Mucosa of descending colon (tissue), 3 donors: ENCODE measurements around the gene CTNNA3. TPM values are rescaled to one million over a fixed set of nuclear protein-coding genes. Genes with fewer than 3 reads are reported as not detected.

Source experiments
- ATAC-seq: fragments of 200-7000 bp; cut with Tn5 transposase; one replicate; pipeline ENCODE4 v1.9.1; 2020; ENCODE audit warnings: mild to moderate bottlenecking, moderate library complexity
- DNase-seq, 3 donors: peaks; one replicate each; pipeline ENCODE4 v3.0.0-alpha.2; 2020
- H3K36me3 ChIP-seq: fragments of 200-600 bp; one replicate; pipeline ENCODE4 v1.8.0; 2021; ENCODE audit warnings: low read depth, mild to moderate bottlenecking
- H3K4me1 ChIP-seq: fragments of 200-600 bp; one replicate; pipeline ENCODE4 v1.8.0; 2021; ENCODE audit warnings: low read depth, mild to moderate bottlenecking
- H3K4me3 ChIP-seq: fragments of 200-600 bp; one replicate; pipeline ENCODE4 v1.8.0; 2021; ENCODE audit warnings: mild to moderate bottlenecking
- H3K9me3 ChIP-seq: fragments of 200-600 bp; one replicate; pipeline ENCODE4 v1.8.0; 2021; ENCODE audit warnings: mild to moderate bottlenecking
- intact Hi-C, 2 donors: fragments of 100-400 bp; cut with DNase I in 1 of 2; cut with micrococcal nuclease in 1 of 2; formaldehyde crosslinking; loops; one replicate each; pipeline versions ENCODE4 v1.11.0 to v1.11.1; 2022; cut with DNase I, micrococcal nuclease
- total RNA-seq, 3 donors: library from RNA; stranded (reverse); fragmentation: NEBNext Ultra II Directional in 2 of 3; extraction: Animal tissue kit (Norgen Biotek cat#: 25700) in 2 of 3; gene quantifications; one replicate each; pipeline versions ENCODE4 v1.2.1 to v1.2.4, GENCODE V29; 2021 to 2023
- TF ChIP-seq, protein P1 (sequence below): fragments of 200-600 bp; IDR thresholded peaks from one replicate; pipeline ENCODE4 v1.8.0; 2022; ENCODE audit warnings: antibody characterized with exemption, mild to moderate bottlenecking
- donor health status: DM: no; HTN: no; CAD: no; lungs with moderate emphysema.
- donor health status: DM: no; HTN: no; CAD: no.
- donor health status: DM: no; HTN: yes; CAD: no.

CTNNA3 gene
- total RNA-seq, 3 donors from 2014 or later: 0.52 to 7.5 (median 0.70) TPM

DNA sequence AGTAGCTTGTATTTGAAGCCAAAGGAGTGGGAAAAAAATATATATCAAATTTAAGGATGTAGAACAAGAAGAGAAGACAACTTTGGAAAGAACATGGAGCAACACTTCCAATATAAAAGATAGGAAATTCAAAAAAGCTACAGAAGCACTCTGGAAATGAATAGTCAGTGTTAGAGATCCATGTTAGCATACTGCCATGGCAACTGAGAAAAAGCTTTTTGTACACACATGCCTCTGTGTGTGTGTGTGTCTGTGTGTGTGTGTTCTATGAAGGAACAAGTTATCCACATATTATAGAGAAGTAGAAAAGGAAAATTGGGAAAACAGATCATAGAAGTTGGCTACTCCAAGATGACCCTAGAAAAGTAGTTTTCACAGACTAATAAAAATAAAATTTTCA is 673.9 kb downstream of the CTNNA3 start:
- ATAC-seq: no peak
- H3K36me3 ChIP-seq: no peaks in the 10 kb centered on the region
- DNase-seq: no peak
- TF ChIP-seq, protein P1, sequence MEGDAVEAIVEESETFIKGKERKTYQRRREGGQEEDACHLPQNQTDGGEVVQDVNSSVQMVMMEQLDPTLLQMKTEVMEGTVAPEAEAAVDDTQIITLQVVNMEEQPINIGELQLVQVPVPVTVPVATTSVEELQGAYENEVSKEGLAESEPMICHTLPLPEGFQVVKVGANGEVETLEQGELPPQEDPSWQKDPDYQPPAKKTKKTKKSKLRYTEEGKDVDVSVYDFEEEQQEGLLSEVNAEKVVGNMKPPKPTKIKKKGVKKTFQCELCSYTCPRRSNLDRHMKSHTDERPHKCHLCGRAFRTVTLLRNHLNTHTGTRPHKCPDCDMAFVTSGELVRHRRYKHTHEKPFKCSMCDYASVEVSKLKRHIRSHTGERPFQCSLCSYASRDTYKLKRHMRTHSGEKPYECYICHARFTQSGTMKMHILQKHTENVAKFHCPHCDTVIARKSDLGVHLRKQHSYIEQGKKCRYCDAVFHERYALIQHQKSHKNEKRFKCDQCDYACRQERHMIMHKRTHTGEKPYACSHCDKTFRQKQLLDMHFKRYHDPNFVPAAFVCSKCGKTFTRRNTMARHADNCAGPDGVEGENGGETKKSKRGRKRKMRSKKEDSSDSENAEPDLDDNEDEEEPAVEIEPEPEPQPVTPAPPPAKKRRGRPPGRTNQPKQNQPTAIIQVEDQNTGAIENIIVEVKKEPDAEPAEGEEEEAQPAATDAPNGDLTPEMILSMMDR: no peak
- no peak overlapping the region for H3K4me3 ChIP-seq
- H3K9me3 ChIP-seq: no peaks in the 10 kb centered on the region
- intact Hi-C loops: no loop called here
- no peaks in the 10 kb centered on the region for H3K4me1 ChIP-seq

DNA sequence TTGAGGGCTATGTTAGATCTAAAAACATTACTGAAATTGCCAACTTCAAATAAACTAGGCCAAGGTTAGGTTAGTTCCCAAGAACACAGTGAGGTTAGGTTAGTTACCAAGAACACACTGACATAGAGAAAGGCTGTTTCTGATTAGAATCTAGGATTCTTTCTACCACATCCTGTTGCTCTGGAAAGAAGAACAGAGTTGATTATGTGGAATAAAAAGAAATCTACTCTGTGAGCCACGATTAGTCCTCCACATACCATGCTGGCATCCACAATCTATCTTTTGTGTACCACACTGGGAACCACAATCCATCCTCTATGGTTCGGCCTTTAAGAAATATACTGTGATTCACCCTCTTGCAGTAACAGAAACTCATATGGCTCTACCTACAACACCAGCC is 678.8 kb downstream of the CTNNA3 start:
- Histone ChIP-seq H3K9me3 (no peaks in the 10 kb centered on the region), H3K4me3 (no peak overlapping the region), H3K36me3 (no peaks in the 10 kb centered on the region), H3K4me1 (no peaks in the 10 kb centered on the region)
- intact Hi-C loops: no loop called here
- DNase-seq (no peak), ATAC-seq (no peak)
- TF ChIP-seq, protein P1: no peak

DNA sequence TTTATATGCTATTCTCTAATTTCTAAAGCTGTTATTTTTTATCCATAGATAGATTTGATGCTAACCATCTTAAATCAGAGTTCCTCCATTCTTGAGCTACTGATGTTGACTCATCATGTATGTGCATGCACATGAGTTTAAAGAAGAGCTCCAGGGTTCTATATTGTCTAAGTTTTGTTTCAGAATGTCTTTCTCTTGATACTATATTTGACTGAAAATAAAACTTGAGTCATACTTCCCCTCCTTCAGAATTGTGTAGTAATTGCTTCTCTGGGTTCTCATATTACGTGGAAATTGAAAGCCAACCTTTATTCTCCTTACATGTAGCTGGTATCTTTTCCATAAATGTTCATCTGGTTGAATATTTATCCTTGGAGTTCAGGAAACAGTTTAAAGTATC is 680.8 kb downstream of the CTNNA3 start:
- Histone ChIP-seq H3K36me3 (no peaks in the 10 kb centered on the region), H3K4me3 (no peak overlapping the region), H3K9me3 (no peaks in the 10 kb centered on the region), H3K4me1 (no peaks in the 10 kb centered on the region)
- DNase-seq (no peak), ATAC-seq (no peak)
- TF ChIP-seq, protein P1: no peak
- intact Hi-C loops: no loop called here

DNA sequence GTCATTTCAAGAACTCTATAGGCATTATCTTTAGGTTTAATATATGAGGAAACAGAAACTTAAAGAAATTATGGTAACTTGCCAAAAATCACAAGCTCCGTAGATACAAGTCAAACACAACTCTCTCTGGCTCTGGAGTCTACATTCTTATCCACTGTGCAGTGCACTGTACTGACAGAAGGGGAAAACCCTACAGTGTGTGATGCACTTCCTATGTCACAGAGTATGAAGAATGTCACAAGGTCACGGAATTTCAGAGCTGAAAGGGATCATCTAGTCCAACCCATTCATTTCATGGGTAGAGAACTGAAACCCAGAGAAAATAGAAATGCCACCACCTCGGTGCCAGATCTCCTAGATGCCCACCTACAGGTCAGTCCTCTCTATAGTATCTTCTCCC is 684.0 kb downstream of the CTNNA3 start:
- no peak for ATAC-seq
- H3K9me3 ChIP-seq: no peaks in the 10 kb centered on the region
- TF ChIP-seq, protein P1: no peak
- no peaks in the 10 kb centered on the region for H3K36me3 ChIP-seq
- intact Hi-C loops: no loop called here
- no peaks in the 10 kb centered on the region for H3K4me1 ChIP-seq
- H3K4me3 ChIP-seq: no peak overlapping the region
- no peak for DNase-seq

DNA sequence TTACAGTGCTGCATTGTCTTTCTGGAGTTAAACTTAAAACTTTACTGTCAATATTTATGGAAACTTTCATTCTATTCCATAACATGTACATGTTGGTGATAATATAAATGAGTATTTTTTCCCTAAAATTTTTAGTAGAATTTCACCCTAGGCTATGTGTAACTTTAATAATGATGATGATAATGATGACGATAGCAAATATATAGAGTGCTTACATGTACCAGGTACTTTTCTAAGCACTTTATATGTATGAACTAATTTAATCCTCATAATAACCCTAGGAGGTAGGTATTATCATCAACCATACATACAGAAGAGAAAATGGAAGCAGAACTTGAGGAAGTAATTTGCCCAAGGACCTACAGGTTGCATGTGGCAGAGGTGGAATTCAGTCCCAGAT is 684.5 kb downstream of the CTNNA3 start:
- no peaks in the 10 kb centered on the region for H3K4me1 ChIP-seq
- no peak overlapping the region for H3K4me3 ChIP-seq
- TF ChIP-seq, protein P1: no peak
- intact Hi-C loops: no loop called here
- no peaks in the 10 kb centered on the region for H3K9me3 ChIP-seq
- no peaks in the 10 kb centered on the region for H3K36me3 ChIP-seq
- DNase-seq (no peak), ATAC-seq (no peak)

DNA sequence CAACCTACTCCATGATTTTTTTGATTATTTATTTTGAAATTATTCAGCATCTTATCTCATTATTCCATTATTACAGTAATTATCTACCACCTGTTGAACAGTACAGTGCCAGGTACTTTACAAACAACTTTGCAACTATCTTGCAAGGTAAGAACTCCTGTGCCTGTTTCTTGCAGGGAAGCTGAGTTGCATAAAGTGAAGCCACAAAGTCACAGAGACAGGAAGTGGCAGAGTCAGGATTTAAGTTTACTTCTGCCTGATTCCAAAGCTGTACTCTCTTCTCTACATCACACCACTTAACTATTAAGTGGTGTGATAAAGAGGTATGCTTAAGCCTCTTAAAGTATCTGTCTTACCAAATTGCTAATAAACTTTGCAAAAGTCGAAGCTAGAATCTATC is 690.0 kb downstream of the CTNNA3 start:
- TF ChIP-seq, protein P1: no peak

More for the DNA sequence above, 690.0 kb downstream of the CTNNA3 start:
- H3K4me3 ChIP-seq: no peak overlapping the region
- intact Hi-C loops: no loop called here
- H3K9me3 ChIP-seq: no peaks in the 10 kb centered on the region
- DNase-seq: no peak
- ATAC-seq: no peak
- H3K4me1 ChIP-seq: no peaks in the 10 kb centered on the region
- H3K36me3 ChIP-seq: no peaks in the 10 kb centered on the region
